ENCODE data around the gene PEAR1. TPM values are rescaled to one million over a fixed set of nuclear protein-coding genes. Genes with fewer than 3 reads are reported as not detected.

Gene PEAR1
- total RNA-seq, 1 experiment from 2014 or later: 9.8 TPM

DNA sequence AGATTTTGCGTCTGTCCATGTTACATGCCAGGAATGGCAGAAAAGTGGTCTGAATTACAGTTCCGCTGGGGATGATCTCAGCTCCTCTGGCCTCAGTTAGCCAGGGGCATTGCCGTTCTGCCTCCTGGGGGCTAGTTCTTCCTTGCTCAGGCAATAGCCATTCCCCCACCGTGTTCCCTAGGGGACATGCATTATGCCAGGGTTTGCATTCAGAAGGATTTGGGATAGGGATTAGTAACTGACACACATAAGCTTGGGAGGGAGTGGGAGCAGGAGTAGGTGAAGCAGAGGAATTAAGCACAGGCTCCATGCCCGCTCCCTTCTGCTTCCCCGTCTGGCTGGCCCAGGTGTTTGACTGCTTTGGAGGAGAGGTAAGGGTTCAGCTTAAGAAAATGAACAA lies 39.6 kb downstream of the PEAR1 start:
- Histone ChIP-seq H3K4me2 (no peak overlapping the region), H3K9me2 (ENCODE audit: insufficient read depth) (no peaks in the 10 kb centered on the region), H3K4me3 (no peak overlapping the region), H3K27ac (no peak overlapping the region), H3K36me3 (ENCODE audit: low read depth) (no peaks in the 10 kb centered on the region), H3K4me1 (replicated peaks; ENCODE audit: insufficient read depth) (no peaks in the 10 kb centered on the region), H3K79me2 (ENCODE audit: low read depth) (no peaks in the 10 kb centered on the region), H4K20me1 (ENCODE audit: insufficient read depth) (no peaks in the 10 kb centered on the region), H2AFZ (no peak overlapping the region), H3K27me3 (ENCODE audit: insufficient read depth, low read depth) (no peaks in the 10 kb centered on the region), H3F3A (ENCODE audit: insufficient read depth, low read depth) (no peaks in the 10 kb centered on the region; the same call in 1 of the 2 replicates), H3K9me3 (ENCODE audit: insufficient read depth, low read depth) (no peaks in the 10 kb centered on the region)
- ChIA-PET CTCF (no interaction called here), POLR2A (ENCODE audit: unreplicated experiment) (no interaction called here)
- no peak for DNase-seq
- intact Hi-C loops (cut with micrococcal nuclease; ENCODE audit: unreplicated experiment): no loop called here
- no TSS peak for BruUV-seq (replicated peaks)
- TF ChIP-seq, protein P1, sequence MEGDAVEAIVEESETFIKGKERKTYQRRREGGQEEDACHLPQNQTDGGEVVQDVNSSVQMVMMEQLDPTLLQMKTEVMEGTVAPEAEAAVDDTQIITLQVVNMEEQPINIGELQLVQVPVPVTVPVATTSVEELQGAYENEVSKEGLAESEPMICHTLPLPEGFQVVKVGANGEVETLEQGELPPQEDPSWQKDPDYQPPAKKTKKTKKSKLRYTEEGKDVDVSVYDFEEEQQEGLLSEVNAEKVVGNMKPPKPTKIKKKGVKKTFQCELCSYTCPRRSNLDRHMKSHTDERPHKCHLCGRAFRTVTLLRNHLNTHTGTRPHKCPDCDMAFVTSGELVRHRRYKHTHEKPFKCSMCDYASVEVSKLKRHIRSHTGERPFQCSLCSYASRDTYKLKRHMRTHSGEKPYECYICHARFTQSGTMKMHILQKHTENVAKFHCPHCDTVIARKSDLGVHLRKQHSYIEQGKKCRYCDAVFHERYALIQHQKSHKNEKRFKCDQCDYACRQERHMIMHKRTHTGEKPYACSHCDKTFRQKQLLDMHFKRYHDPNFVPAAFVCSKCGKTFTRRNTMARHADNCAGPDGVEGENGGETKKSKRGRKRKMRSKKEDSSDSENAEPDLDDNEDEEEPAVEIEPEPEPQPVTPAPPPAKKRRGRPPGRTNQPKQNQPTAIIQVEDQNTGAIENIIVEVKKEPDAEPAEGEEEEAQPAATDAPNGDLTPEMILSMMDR (conservative IDR thresholded peaks at IDR 0.05): no peak
- TF ChIP-seq EZH2 (IDR thresholded peaks at IDR 0.05; ENCODE audit: low read depth): no peak

DNA sequence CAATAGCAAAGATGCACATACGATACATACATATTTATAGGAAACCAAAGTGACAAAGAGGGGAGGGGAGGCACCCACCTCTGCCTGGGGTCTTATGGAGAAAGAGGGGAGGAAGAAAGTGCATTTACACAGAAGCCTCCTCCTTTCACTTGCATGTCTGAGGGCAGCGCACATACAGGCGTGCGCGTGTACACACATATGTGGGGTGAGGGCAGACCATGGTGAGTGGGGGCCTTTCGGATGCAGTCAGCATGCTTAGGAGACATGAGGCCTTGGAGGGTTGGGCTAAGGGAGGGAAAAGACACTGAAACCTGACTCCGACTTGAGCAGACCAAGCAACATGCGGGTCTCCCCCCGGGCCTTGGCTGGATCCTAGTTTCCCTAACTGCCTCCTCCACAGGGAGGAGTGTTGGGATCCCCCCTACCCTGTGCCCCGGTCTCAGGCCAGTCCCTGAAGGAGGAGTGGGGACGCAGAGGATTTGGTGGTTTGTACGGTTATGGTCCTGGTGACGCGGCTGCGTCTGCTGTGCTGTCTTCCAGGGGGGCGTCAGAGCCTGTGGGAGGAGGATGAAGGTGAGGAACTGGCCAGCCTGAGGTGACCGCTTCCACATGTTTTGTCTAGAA lies 42.1 kb downstream of the PEAR1 start:
- intact Hi-C loops (cut with micrococcal nuclease; ENCODE audit: unreplicated experiment): no loop called here
- ChIA-PET CTCF (no interaction called here), POLR2A (ENCODE audit: unreplicated experiment) (no interaction called here)
- Histone ChIP-seq H3K4me3 (no peak overlapping the region), H3K9me2 (ENCODE audit: insufficient read depth) (no peaks in the 10 kb centered on the region), H3K27ac (no peak overlapping the region), H3K79me2 (ENCODE audit: low read depth) (no peaks in the 10 kb centered on the region), H3K4me2 (no peak overlapping the region), H3K27me3 (ENCODE audit: insufficient read depth, low read depth) (no peaks in the 10 kb centered on the region), H3F3A (ENCODE audit: insufficient read depth, low read depth) (no peaks in the 10 kb centered on the region; the same call in 1 of the 2 replicates), H2AFZ (no peak overlapping the region), H4K20me1 (ENCODE audit: insufficient read depth) (no peaks in the 10 kb centered on the region), H3K4me1 (replicated peaks; ENCODE audit: insufficient read depth) (no peaks in the 10 kb centered on the region), H3K36me3 (ENCODE audit: low read depth) (no peaks in the 10 kb centered on the region; the same call in 1 of the 2 replicates), H3K9me3 (ENCODE audit: insufficient read depth, low read depth) (no peaks in the 10 kb centered on the region)
- TF ChIP-seq EZH2 (IDR thresholded peaks at IDR 0.05; ENCODE audit: low read depth): no peak
- TF ChIP-seq, protein P1 (conservative IDR thresholded peaks at IDR 0.05): no peak
- DNase-seq: no peak
- BruUV-seq (replicated peaks): no TSS peak

DNA sequence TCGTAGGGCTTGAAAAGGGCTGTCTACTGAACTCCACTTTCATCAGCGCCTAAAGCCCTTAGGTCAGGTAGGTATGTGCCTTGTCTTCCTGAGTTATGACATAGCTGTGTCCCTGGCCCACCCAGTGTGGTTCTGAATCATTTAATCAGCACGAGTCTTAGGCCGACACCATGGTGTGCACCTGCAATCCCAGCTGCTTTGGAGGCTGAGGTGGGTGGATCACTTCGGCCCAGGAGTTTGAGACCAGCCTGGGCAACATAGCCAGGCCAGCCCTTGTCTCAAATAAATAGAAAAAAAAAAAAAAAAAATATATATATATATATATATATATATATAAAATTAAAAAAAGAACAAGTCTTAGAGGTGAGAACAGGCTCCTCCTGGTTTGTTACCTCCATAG lies 42.7 kb downstream of the PEAR1 start:
- no peaks in the 10 kb centered on the region for H3K27me3 ChIP-seq (ENCODE audit: insufficient read depth, low read depth)
- no peaks in the 10 kb centered on the region for H3K4me1 ChIP-seq (replicated peaks; ENCODE audit: insufficient read depth)
- H3K9me3 ChIP-seq (ENCODE audit: insufficient read depth, low read depth): no peaks in the 10 kb centered on the region
- H3F3A ChIP-seq (ENCODE audit: insufficient read depth, low read depth): no peaks in the 10 kb centered on the region; the same call in 1 of the 2 replicates
- TF ChIP-seq EZH2 (IDR thresholded peaks at IDR 0.05; ENCODE audit: low read depth): no peak
- TF ChIP-seq, protein P1 (conservative IDR thresholded peaks at IDR 0.05): no peak
- no peak for DNase-seq
- H3K27ac ChIP-seq: no peak overlapping the region
- intact Hi-C loops (cut with micrococcal nuclease; ENCODE audit: unreplicated experiment): no loop called here
- no peak overlapping the region for H3K4me3 ChIP-seq
- no peaks in the 10 kb centered on the region for H4K20me1 ChIP-seq (ENCODE audit: insufficient read depth)
- CTCF ChIA-PET: interaction anchor here (0.6 kb wide), 1 partner anchor 89 kb away, joined by 4 read pairs; no protein-coding TSS in a partner anchor
- no peaks in the 10 kb centered on the region; the same call in 1 of the 2 replicates for H3K36me3 ChIP-seq (ENCODE audit: low read depth)
- POLR2A ChIA-PET (ENCODE audit: unreplicated experiment): no interaction called here
- no peak overlapping the region for H3K4me2 ChIP-seq
- BruUV-seq (replicated peaks): no TSS peak
- no peak overlapping the region for H2AFZ ChIP-seq
- H3K9me2 ChIP-seq (ENCODE audit: insufficient read depth): no peaks in the 10 kb centered on the region
- H3K79me2 ChIP-seq (ENCODE audit: low read depth): no peaks in the 10 kb centered on the region
